NCI-H1436 (cell line): ENCODE results near the gene RNASEH2A.

Experiments
- DNase-seq: peaks from one replicate; lab custom pipeline; 2025; lab: John Stamatoyannopoulos, UW

RNASEH2A gene

DNA sequence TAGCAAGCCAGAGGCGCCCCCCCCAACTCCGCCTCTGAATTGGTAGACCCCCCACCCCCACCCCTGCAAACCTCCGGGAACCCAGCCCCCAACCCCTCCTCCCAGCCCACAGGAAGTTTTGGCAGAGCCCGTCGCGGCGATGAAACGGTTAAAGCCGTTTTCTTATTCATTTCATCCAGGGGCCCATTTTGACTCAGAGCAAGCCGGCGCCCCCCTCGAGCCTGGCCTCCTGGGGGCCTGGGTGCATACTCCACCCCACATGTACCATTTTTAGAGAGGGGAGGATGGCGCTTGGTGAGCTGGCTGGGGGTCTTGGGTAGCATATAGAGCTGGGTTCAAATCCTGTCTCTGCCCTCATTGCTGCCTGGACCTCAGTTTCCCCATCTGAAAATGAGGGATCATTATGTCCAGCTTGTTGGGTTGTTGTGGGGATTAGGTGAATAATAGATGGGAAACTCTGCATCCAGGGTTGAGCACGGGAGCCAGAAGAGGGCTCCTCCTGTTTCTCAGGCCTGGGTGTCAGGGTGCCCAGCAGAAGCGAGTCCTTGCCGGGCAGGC is 23.0 kb upstream of the RNASEH2A start:
- DNase-seq = no peak

DNA sequence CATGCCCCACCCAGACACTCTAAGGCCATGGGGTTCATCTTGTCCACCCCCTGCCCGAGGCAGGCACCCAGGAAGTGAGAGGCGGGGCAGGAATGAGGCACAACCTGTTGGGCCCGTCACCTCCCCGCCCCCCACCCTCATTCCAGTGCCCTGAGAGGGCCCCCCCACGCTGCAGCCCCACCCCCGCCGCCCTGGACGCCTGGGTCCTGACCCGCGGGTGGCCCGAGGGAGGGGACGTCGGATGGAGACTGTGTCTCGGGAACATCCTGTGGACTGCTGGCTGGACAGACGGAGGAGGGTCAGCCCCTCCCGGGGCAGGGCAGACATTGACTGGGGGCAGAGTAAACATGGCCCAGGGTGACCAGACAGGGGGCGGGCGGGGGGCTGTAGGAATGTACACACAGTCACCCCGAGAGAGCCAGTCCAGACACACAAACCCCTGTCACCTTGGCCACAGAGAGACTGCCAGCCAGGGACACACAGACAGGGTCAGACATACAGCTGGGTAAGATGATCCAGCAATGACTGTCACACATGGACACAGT is 22.5 kb upstream of the RNASEH2A start:
- DNase-seq = no peak

DNA sequence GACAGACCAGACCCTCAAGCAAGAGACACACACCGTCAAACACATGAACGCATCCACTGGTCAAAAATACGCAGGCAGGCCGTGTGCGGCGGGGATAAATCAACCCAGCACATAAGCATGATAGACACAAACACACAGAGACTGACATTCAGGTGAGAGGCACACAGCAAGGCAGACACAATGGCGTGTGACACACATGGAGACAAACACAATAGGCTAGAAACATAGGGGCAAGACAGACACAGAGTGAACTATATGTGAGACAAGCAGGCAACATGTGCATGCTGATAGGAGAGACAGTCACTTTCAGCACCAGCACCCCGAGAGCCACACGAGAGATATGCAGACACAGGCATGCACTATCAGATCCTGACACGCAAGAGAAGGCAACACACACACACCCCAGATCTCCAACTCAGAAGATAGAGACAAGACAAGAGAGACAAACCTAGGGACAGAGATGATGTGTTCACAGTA is 22.0 kb upstream of the RNASEH2A start:
- no peak for DNase-seq

DNA sequence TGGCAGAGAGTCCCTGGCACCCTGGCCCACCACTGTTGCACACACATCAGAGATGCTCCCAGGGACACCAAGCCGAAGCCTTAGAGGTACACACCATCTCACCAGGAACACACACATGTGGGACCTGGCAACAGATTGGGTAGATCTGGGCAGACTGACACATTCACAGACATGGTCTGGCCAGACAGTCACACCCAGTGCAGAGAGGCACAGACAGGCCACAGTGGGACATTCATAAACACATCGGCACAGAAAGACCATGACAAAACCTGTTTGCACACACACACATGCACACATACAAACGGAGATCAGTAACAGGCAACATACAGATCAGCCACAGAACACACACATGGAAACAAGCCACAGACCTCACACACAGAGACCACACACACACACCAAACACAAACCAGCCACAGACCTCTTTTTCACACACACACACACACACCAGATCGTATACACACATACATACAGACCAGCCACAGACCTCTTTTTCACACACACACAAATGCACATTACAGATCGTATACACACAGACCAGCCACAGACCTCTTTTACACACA is 21.4 kb upstream of the RNASEH2A start:
- no peak for DNase-seq

DNA sequence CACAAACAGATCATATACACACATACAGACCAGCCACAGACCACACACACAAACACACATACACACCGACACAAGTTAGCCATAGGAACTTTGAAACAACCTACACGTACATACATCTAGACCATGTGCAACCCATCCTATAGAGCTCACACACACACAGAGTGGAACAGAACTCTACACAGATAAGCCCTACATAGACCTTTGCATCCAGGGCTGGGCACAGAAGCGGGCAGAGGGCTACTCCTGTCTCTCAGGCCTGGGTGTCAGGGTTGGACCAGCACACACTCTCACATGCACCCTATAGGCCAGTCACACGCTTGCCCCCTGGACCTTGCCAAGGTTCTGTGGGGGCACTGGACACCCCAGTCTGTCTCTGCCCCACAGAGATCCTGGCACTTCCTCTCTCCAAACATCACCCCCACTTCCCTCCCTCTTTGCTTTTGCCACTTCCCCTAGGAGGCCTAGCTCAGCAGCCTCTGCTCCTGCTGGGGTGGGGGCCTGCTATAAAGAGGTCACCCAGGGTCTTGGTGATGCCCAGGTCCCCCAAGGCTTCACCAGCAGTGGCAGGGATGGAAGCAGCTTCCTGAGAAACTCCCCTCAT is 20.9 kb upstream of the RNASEH2A start:
- DNase-seq = no peak

DNA sequence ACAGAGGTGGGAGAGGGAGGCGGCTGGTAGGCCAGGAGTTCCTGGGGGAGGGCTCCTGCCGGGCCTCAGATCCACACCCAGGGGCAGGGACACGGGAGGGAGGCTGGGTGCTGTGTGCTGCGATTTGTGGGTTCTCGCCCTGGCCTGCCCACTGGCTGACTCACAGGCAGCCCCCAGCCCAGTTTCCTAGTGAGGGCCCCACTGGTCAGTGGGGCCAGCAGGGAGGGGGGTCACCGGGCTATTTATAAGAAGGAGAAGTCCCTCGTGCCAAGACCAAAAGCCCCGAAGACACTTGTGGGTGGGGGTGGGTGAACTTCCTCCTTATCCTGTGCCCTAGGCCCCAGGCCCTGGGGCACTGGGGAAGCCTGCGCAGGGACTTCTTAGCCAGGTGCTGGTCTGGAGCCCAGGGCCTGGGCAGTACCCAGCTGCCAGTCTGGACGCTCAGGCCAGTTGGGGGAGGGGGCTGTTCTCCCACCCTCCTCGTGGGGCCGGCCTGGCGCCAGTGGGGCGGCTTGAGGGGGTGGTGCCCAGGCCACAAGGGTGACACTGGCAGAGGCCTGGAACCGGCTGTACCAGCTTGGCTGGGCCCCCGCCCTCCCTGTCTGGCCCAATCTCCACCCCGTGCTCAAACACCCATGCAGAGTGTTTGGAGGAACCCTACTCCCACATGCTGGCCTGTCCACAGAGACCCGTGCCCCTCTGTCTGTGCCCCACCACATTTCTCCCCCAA is 20.1 kb upstream of the RNASEH2A start:
- no peak for DNase-seq

DNA sequence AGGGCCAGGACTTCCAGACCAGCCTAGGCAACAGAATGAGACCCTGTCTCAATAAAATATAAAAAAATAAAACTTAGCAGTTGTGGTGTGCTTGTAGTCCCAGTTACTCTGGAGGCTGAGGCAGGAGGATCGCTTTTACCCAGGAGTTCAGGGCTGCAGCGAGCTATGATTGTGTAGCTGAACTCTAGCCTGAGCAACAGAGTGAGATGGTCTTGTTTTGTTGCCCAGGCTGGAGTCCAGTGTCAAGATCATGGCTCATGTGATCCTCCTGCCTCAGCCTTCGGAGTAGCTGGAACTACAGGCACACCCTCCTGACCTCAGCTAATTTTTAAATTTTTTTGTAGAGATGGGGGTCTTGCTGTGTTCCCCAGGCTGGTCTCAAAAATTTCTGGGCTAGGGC is 19.4 kb upstream of the RNASEH2A start:
- no peak for DNase-seq

DNA sequence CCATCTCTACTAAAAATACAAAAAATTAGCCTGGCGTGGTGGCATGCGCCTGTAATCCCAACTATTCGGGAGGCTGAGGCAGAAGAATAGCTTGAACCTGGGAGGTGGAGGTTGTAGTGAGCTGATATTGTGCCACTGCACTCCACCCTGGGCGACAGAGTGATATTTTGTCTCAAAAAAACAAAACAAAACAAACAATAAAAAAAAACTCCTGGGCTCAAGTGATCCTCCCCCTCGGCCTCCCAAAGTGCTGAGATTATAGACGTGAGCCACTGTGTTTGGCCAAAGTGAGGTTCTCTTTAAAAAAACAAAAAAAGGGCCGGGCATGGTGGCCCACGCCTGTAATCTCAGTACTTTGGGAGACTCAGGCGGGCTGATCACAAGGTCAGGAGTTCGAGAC is 18.9 kb upstream of the RNASEH2A start:
- DNase-seq = no peak

DNA sequence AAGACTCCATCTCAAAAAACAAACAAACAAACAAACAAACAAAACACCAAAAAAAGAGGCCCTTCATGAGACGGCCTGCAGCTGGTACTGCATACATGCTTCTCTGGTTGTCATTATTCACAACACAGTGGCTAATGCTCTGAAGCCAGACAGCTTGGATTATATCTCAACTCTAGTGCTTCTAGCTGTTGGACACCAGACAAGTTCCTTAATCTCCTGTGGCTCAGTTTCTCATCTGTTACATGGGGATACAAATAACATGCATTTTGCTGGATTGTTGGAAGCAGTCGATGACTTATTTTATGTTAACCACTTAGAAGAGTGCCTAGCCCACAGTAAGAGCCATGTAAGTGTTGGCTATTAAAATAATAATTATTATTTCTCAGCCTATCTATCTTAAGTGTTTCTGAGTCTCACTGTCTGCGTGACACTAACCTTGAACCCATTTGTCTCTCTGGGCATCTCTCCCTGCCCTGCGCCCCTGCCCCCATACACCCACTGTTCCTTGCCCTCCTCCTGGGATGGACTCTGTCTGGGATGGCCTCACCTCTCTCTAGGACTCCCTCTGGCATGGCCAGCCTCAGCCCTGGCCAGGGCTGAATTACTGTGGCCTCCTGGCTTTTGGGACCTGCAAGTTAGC is 18.2 kb upstream of the RNASEH2A start:
- DNase-seq = no peak

DNA sequence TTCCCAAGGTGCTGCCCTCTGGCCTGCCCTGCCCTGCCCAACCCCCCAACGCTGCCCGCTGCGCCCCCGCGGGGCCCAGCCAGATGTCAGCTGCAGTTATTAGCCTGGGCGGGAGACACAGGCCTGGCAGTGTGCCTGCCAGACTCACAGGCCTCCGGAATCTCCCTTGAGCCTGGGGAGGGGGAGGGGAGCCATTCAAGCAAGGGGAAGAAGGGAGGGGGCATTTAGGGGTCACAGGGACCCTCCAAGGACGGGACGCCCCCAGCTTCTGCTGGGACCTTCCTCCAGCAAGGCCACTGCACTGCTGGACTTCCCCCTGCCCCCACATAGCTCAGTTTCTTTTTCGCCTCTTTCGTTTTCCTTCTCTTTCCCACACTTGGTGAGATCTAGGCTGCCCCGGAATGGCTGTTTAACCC is 17.7 kb upstream of the RNASEH2A start:
- DNase-seq = no peak

DNA sequence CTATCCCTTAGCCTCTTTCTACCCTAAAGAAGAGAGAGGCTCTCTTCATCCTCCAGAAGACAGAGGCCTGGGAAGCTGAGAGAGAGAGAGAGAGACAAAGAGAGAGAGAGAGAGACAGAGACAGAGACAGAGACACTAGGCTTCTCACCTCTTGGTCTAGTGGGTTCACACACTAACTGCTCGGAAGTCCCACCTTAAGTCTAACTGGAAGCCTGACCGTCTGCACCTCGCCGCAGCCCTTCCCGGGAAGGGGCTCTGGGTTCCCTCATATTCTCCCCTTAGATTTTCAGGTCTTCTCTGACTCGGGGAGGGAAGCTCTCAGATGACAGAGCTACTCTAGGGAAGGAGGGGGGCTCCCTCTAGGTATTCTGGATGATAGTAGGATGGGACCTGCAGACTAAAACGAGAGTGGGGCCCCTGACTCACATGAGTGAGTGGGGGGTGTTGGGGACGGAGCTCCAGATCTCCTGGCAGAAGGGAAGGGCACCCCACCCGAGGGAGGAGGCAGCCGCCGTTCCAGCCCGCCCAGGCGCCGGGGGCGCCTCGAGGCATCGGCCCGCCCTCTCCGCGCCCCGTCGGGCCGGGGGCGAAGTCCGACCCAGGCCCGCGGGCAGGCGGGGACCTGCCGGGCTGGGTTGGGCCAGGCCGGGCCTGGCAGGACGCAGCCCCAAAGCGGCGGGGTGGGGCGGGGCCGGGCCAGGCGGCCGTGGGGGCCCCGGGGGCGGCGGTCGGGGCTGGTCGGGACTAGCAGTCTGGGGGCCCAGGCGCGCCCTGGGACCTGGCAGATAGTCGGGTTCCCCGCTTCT is 17.1 kb upstream of the RNASEH2A start:
- DNase-seq = no peak

DNA sequence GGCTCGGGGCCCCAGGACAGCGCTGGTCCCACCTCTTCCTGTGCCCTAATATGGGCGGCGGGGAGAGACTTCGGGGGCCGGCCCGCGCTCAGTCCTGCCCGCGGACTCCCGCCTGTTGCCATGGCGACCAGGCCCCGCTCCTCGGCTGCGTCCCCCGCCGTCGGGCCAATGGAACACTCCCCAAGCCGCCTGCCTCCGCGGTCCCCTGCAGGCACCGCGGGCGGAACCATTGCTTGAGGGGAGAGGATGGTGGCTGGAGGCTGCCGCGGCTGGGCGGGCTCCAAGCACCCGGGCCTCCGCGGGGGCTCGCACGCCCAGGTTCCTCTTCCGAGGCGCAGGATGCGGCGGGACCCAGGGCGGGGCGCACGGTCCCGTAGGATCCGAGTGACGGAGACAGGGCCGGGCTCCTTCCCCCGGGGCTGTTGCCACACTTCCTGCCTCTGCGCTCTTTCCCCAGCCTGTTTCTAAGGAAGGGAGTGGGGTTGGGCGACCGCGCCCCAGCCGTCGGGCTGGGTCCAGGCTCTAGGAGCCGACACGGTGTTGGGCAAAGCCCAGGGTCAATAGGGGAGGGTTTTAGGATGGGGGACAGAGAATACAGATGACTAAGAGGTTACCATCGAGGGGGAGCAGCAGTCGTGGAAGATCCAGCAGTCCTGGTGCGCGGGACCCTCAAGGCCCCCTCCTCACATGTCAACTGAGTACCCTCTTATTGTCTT is 16.3 kb upstream of the RNASEH2A start:
- peak; percentile 93 for DNase-seq

DNA sequence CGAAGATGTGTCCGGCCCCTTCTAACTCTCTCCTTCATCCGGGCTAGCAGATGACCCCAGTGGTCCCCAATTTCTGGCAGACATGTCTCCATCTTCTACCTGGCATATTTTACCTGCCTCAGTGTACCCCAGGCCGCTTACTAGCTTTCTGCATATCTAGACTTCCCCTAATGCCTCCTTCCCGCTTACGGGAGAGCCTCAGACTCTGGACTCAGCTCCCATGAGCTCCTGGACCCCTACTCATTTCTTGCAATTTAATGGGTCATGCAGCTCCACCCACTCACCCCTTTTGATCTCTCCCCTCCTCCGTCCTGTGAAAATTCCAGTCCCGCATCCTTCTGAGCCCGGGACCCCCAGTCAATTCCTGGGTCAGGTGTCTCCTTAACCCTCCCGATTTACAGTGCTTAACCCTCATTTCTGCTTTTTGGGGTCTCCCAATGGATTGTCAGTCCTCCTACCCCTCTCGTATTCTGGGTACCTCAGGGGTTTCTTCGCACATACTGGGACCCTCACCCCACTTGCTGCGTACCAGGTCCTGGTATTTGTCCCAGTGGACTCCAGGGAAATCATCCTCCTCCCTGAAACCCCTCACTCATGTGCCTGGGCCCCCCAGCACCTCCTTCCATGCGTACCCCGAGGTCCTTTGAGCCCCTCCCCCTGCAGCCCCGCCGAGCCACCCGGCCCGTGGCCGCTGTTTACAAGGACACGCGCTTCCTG is 15.6 kb upstream of the RNASEH2A start:
- no peak for DNase-seq

DNA sequence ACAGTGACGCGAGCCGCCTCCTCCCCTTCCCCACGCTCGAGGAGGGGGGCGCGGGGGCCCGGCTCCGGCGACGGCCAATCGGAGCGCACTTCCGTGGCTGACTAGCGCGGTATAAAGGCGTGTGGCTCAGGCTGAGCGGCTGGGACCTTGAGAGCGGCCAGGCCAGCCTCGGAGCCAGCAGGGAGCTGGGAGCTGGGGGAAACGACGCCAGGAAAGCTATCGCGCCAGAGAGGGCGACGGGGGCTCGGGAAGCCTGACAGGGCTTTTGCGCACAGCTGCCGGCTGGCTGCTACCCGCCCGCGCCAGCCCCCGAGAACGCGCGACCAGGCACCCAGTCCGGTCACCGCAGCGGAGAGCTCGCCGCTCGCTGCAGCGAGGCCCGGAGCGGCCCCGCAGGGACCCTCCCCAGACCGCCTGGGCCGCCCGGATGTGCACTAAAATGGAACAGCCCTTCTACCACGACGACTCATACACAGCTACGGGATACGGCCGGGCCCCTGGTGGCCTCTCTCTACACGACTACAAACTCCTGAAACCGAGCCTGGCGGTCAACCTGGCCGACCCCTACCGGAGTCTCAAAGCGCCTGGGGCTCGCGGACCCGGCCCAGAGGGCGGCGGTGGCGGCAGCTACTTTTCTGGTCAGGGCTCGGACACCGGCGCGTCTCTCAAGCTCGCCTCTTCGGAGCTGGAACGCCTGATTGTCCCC is 14.9 kb upstream of the RNASEH2A start, which contains the start of gene JUNB:
JUNB (plus strand) TSS at position 142 of the 706 bp plus-strand sequence; CDS start at position 428, 286 bp downstream.
- peak; percentile 92 for DNase-seq

DNA sequence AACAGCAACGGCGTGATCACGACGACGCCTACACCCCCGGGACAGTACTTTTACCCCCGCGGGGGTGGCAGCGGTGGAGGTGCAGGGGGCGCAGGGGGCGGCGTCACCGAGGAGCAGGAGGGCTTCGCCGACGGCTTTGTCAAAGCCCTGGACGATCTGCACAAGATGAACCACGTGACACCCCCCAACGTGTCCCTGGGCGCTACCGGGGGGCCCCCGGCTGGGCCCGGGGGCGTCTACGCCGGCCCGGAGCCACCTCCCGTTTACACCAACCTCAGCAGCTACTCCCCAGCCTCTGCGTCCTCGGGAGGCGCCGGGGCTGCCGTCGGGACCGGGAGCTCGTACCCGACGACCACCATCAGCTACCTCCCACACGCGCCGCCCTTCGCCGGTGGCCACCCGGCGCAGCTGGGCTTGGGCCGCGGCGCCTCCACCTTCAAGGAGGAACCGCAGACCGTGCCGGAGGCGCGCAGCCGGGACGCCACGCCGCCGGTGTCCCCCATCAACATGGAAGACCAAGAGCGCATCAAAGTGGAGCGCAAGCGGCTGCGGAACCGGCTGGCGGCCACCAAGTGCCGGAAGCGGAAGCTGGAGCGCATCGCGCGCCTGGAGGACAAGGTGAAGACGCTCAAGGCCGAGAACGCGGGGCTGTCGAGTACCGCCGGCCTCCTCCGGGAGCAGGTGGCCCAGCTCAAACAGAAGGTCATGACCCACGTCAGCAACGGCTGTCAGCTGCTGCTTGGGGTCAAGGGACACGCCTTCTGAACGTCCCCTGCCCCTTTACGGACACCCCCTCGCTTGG is 14.1 kb upstream of the RNASEH2A start:
- peak; percentile 71 for DNase-seq

DNA sequence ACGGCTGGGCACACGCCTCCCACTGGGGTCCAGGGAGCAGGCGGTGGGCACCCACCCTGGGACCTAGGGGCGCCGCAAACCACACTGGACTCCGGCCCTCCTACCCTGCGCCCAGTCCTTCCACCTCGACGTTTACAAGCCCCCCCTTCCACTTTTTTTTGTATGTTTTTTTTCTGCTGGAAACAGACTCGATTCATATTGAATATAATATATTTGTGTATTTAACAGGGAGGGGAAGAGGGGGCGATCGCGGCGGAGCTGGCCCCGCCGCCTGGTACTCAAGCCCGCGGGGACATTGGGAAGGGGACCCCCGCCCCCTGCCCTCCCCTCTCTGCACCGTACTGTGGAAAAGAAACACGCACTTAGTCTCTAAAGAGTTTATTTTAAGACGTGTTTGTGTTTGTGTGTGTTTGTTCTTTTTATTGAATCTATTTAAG is 13.5 kb upstream of the RNASEH2A start:
- DNase-seq = no peak

DNA sequence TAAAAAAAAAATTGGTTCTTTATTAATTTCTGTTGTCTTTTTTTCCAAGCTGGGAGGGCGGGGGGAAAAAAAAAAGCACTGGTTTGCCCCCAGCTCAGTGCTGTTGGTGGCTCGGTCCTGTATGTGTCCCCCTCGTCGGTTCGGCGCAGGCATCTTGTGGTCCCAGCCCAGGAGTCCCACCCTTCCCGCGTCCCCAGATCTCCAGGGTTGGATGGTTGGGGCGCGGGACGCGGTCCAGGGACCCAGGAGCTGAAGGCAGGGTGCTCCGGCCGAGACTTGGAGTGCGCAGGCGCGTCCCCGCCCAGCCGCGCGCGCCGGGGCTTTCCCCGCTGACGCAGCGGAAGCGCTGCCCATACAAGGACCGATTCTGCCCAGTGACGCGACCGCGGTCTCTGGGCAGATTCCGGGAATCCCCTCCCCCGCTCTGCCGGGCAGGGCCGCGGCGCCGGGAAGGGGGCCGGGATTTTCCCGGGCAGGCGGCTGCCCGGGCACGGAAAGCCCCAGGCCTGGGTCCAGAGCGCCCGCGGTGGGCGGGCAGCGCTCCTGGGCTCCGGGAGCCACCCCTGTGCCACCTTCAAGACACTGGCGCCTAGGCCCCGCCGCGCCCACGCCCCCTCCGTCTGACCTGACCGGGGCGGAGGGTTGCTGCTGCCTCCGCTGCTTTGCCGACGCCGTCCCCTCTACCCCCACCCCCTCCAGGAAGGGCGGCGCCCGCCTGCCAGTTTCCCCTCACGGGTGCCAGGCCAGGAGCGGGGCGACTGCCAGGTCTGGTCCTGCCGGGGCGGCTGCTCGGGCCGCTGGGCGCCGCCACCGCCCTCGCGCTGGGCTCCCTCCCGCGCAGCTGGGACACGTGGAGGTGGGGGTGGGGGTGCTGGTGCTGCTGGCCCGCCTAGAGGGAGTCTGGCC is 12.8 kb upstream of the RNASEH2A start:
- DNase-seq = peak; percentile 89
